ENCODE results near the gene DPP6.

Gene DPP6

DNA sequence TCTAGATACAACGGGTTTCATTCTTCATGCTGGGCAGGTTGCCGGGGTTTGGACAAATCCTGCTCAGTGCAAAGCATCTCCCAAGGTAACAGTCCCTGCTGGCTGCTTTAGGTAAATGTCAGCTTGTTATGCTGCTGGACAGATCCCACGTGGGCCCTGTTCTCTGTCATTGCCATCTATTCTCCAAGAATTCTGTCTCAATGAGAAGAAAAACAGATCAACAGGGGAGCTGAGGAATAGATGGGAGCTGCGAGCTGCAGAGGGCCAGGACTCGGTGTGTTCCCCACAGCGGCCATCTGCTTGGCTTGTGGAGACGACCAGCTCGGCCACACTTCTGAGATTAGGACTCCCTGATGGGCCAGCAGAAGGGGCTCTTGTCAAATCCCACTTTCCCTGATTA lies 235.2 kb downstream of the DPP6 start:
- TF ChIP-seq, protein P1, sequence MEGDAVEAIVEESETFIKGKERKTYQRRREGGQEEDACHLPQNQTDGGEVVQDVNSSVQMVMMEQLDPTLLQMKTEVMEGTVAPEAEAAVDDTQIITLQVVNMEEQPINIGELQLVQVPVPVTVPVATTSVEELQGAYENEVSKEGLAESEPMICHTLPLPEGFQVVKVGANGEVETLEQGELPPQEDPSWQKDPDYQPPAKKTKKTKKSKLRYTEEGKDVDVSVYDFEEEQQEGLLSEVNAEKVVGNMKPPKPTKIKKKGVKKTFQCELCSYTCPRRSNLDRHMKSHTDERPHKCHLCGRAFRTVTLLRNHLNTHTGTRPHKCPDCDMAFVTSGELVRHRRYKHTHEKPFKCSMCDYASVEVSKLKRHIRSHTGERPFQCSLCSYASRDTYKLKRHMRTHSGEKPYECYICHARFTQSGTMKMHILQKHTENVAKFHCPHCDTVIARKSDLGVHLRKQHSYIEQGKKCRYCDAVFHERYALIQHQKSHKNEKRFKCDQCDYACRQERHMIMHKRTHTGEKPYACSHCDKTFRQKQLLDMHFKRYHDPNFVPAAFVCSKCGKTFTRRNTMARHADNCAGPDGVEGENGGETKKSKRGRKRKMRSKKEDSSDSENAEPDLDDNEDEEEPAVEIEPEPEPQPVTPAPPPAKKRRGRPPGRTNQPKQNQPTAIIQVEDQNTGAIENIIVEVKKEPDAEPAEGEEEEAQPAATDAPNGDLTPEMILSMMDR (conservative IDR thresholded peaks at IDR 0.05) = no peak
- H3K27ac ChIP-seq = no peak overlapping the region

DNA sequence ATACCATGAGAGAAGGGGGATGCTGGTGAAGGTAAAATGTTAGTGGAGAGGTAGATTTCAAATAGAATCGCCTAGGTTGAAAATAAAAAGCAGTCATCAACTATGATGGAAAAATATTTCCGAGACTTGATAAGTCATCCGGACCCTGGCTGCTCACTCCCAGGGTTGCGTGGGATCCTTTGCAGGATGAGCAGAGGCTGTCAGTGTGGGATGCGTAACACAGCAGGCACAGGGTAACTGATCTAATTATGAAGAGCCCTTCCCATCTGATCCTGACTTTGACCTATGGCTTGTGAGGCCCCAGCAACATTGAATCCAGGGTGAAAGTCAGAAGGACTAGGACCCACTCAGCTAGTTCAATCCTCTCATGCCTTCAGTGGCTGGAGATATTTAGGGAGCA lies 236.9 kb downstream of the DPP6 start:
- no peak overlapping the region for H3K27ac ChIP-seq
- TF ChIP-seq, protein P1 (conservative IDR thresholded peaks at IDR 0.05) = no peak

DNA sequence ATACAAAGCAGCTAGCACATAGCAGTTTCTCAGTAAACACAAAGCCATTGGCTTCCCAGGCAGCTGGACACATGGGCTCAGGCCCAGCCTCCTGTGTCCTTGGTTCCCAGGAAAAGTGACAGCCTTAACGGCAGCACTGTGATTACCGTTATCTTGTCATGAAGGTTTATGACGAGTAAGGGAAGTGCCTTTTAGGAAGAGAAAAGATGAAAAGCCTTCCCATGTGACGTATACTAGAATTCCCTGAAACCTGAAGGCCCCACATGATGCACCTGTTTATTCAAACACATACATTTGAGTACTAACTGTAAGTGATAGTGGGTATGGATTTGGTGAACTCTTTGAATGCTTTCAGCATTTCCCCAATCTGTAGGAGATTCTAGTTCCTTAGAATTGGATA lies 244.2 kb downstream of the DPP6 start:
- no peak overlapping the region for H3K27ac ChIP-seq
- TF ChIP-seq, protein P1 (conservative IDR thresholded peaks at IDR 0.05) = no peak

DNA sequence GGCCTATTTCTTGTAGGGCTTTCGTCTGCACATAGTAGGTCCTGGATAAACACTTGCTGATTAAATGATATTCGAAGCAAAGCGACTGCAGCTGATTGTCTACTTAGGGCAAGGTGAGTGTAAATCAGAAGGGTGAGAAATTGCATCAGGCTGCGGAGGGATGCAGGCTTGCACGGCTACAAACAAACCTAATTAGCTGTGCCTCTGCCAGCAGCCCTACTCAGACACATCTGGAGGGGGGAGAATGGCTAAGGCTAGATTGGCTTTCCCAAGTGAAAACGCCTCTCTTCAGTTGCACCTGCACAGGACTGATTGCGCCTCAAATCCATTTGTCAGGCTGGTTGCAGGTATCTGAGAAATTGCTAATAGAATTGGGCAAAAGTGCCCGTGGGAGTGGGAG lies 247.5 kb downstream of the DPP6 start:
- TF ChIP-seq, protein P1 (conservative IDR thresholded peaks at IDR 0.05) = no peak
- H3K27ac ChIP-seq = no peak overlapping the region

DNA sequence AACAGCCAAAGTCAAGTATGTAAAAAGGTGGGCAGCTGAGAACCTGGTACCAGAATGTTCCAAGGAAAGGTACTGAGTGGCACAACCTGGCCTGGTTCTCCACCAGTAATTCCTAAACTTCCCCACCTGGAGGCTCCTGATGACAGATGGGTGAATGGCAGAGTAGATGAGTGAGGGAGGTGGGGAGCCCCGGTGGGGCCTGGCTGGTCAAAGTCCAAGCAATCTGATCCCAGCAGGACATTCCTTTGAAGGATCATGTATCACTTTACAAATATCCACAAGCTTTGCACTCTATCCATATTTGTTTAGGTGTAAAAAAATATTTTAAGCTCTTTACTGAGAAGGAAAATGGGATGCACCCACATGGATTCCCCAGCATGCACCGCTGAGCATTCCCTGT lies 250.2 kb downstream of the DPP6 start:
- TF ChIP-seq, protein P1 (conservative IDR thresholded peaks at IDR 0.05) = no peak
- H3K27ac ChIP-seq = no peak overlapping the region

DNA sequence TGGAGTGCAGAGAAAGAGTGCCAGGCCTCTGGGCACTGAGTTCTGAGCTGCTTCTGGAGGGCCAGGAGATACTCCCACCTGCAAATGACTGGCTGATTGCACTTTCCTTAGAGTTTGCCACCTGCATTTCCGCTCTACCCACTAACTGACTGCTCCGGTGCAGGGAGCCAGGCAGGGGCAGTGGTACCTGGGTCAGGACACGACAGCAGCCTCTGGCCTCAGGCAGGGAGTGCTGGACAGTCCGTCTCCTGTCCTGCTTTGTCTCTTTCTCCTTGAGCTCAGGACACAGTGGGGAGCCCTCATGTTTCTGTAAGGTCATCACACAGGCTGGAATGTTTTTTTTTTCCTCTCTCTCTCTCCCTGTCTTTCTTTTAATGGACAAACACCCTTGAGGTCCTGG lies 252.0 kb downstream of the DPP6 start:
- no peak overlapping the region for H3K27ac ChIP-seq
- TF ChIP-seq, protein P1 (conservative IDR thresholded peaks at IDR 0.05) = no peak

DNA sequence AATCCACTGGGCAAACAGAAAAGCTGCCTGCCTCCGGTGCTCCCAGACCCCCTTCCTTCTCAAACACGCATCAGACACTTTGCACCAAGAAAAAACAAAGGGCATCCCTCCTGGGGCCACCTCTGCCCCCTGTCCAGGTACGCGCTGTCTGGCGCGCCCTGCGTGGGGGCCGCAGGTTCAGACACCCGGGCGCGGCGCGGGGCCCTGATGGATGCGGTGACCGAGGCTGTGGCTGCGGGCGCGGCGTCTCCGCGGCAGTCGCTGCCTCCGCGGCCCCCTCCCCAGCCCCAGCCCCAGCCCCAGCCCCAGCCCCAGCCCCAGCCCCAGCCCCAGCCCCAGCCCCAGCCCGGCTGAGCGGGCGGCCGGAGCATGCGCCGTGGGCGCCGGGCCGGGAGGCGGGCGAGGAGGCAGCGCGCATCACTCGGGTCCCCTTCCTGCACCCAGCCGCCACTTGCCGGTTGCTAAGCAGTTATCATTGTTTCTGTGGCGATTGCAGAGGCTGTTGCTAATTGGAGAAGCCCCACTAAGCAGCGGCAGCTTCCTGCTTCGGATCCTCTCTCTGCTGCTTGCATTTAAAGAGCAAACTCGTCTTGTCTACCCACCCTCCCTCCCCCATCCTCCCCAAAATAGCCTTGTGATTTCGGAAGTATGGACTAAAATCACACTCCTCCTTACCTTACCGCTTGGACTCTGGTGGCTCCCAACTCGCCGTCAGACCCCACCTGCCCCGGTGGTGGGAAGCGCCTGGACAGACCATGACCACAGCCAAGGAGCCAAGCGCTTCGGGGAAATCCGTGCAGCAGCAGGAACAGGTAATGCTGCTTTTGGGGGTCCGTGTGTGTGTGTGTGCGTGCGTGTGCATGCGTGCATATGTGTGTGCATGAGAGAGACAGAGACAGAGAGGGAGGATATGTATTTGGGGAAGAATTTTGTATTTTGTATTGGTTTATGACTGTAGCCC lies 252.8 kb downstream of the DPP6 start:
- H3K27ac ChIP-seq = no peak overlapping the region
- TF ChIP-seq, protein P1 (conservative IDR thresholded peaks at IDR 0.05) = no peak

All from VCaP (cell line).